Liver (tissue), 9 donors: ENCODE data around the gene CCDC15. TPM values are rescaled to one million over a fixed set of nuclear protein-coding genes. Genes with fewer than 3 reads are reported as not detected.
"Not testable (repeated sequence)": the region's sequence is repeated elsewhere in the genome, so short reads cannot be mapped to it uniquely, and the experiment has no call there.

Source experiments
- DNase-seq: peaks from one replicate; pipeline ENCODE4 v3.0.0-alpha.2; 2017; ENCODE audit warnings: low spot score
- H3K27ac ChIP-seq, 2 donors: one replicate each; pipeline ENCODE4 v1.7.0; 2013; ENCODE audit warnings: inconsistent platforms in 2 of 2, low read length in 2 of 2, control low read depth in 1 of 2, low read depth in 1 of 2, mild to moderate bottlenecking in 1 of 2
- H3K27me3 ChIP-seq, 4 donors: one replicate each; pipeline versions ENCODE4 v1.6.1 to v1.7.0; 2013; ENCODE audit warnings: low read length in 3 of 4, inconsistent platforms in 1 of 4, mild to moderate bottlenecking in 1 of 4, moderate library complexity in 1 of 4; ENCODE audit not compliant: control insufficient read depth in 4 of 4, insufficient read depth in 4 of 4
- H3K36me3 ChIP-seq, 4 donors: one replicate each; pipeline versions ENCODE4 v1.6.1 to v1.7.0; 2013; ENCODE audit warnings: low read length in 3 of 4, mild to moderate bottlenecking in 3 of 4, low read depth in 1 of 4, moderate library complexity in 1 of 4; ENCODE audit not compliant: control insufficient read depth in 4 of 4, insufficient read depth in 3 of 4
- H3K4me1 ChIP-seq, 4 donors: one replicate each; pipeline versions ENCODE4 v1.6.1 to v1.7.0; 2013; ENCODE audit warnings: low read length in 3 of 4, mild to moderate bottlenecking in 3 of 4, moderate library complexity in 1 of 4; ENCODE audit not compliant: control insufficient read depth in 4 of 4, insufficient read depth in 4 of 4
- H3K4me3 ChIP-seq, 3 donors: one replicate each; pipeline versions ENCODE4 v1.6.1 to v1.7.0; 2013; ENCODE audit warnings: low read length in 3 of 3, control low read depth in 1 of 3, low read depth in 1 of 3, mild to moderate bottlenecking in 1 of 3
- H3K9ac ChIP-seq, 2 donors: one replicate each; pipeline ENCODE4 v1.7.0; 2013; ENCODE audit warnings: low read length in 2 of 2, mild to moderate bottlenecking in 2 of 2, moderate library complexity in 2 of 2, control low read depth in 1 of 2, low read depth in 1 of 2
- H3K9me3 ChIP-seq, 4 donors: one replicate each; pipeline versions ENCODE4 v1.6.1 to v1.7.0; 2013; ENCODE audit warnings: low read length in 3 of 4; ENCODE audit not compliant: control insufficient read depth in 4 of 4
- ATF3 ChIP-seq: IDR thresholded peaks from 2 replicates; pipeline ENCODE4 v1.6.1; 2016; ENCODE audit warnings: antibody characterized with exemption
- CTCF ChIP-seq: fragments of 150-350 bp; IDR thresholded peaks from 2 replicates; pipeline ENCODE4 v1.5.1; 2017; ENCODE audit warnings: improper control_type of control experiment, low read depth, low read length; ENCODE audit not compliant: missing input control
- EGR1 ChIP-seq, 2 donors: IDR thresholded peaks; 2 replicates each; pipeline ENCODE4 v1.6.1; 2016 to 2018; ENCODE audit warnings: antibody characterized with exemption in 2 of 2, low read depth in 2 of 2
- FOXA1 ChIP-seq: IDR thresholded peaks from 2 replicates; pipeline ENCODE4 v1.6.1; 2016; ENCODE audit warnings: antibody characterized with exemption
- FOXA2 ChIP-seq: IDR thresholded peaks from 2 replicates; pipeline ENCODE4 v1.6.1; 2016; ENCODE audit warnings: antibody characterized with exemption
- GABPA ChIP-seq, 2 donors: IDR thresholded peaks in 1 of 2; conservative IDR thresholded peaks in 1 of 2; 2 replicates each; pipeline ENCODE4 v1.6.1; 2016; ENCODE audit warnings: antibody characterized with exemption in 2 of 2, mild to moderate bottlenecking in 1 of 2, moderate library complexity in 1 of 2
- HNF4G ChIP-seq: IDR thresholded peaks from 2 replicates; pipeline ENCODE4 v1.6.1; 2016; ENCODE audit warnings: antibody characterized with exemption
- JUND ChIP-seq, 2 donors: IDR thresholded peaks; 2 replicates each; pipeline ENCODE4 v1.6.1; 2016; ENCODE audit warnings: antibody characterized with exemption in 2 of 2
- MAX ChIP-seq: IDR thresholded peaks from 2 replicates; pipeline ENCODE4 v1.6.1; 2016; ENCODE audit warnings: antibody characterized with exemption
- NR2F2 ChIP-seq: IDR thresholded peaks from 2 replicates; pipeline ENCODE4 v1.6.1; 2016; ENCODE audit warnings: antibody characterized with exemption
- RXRA ChIP-seq, 2 donors: IDR thresholded peaks; 2 replicates each; pipeline ENCODE4 v1.6.1; 2017 to 2018; ENCODE audit warnings: antibody characterized with exemption in 2 of 2, mild to moderate bottlenecking in 1 of 2
- SP1 ChIP-seq: IDR thresholded peaks from 2 replicates; pipeline ENCODE4 v1.6.1; 2018; ENCODE audit warnings: antibody characterized with exemption, mild to moderate bottlenecking
- TAF1 ChIP-seq: conservative IDR thresholded peaks from 2 replicates; pipeline ENCODE4 v1.6.1; 2016; ENCODE audit warnings: antibody characterized with exemption, mild to moderate bottlenecking
- YY1 ChIP-seq: IDR thresholded peaks from 2 replicates; pipeline ENCODE4 v1.6.1; 2016; ENCODE audit warnings: antibody characterized with exemption, mild to moderate bottlenecking
- ZBTB33 ChIP-seq: IDR thresholded peaks from 2 replicates; pipeline ENCODE4 v1.6.1; 2016; ENCODE audit warnings: antibody characterized with exemption
- WGBS: extraction: QIAGEN DNeasy Blood & Tissue Kit; methylation state at CpG from one replicate; pipeline ENCODE4 v1.1.7; 2013; 5-methylcytosine and 5-hydroxymethylcytosine counted together
- polyA plus RNA-seq, 2 donors: library from polyadenylated mRNA; stranded (reverse) in 1 of 2; unstranded in 1 of 2; fragments of 200-250 nt in 1 of 2; fragments of >200 nt in 1 of 2; fragmentation: Nextera tagmentation in 1 of 2; extraction: Ambion mirVana in 1 of 2; gene quantifications; one replicate each; pipeline versions ENCODE4 v1.2.1 to v1.2.3, GENCODE V29; 2013 to 2015
- total RNA-seq, 2 donors: library from RNA; depleted of rRNA; stranded (reverse); fragments of >200 nt; gene quantifications; one replicate each; pipeline ENCODE4 v1.2.3, GENCODE V29; 2014
- donor health status: healthy.
- donor health status: healthy.
- donor health status: healthy.
- donor health status: healthy.
- donor health status: healthy.

Gene CCDC15
- total and polyA plus RNA-seq, 4 donors: 0.35 to 3.5 (median 0.88) TPM

GRCh38 chr11:125052047-125052446, 98.0 kb downstream of the CCDC15 start:
- no peak overlapping the region for H3K4me3 ChIP-seq
- no peaks in the 10 kb centered on the region for H3K36me3 ChIP-seq
- no peak overlapping the region for H3K27ac ChIP-seq
- DNase-seq: no peak
- no peaks in the 10 kb centered on the region for H3K9me3 ChIP-seq
- H3K27me3 ChIP-seq: no peaks in the 10 kb centered on the region
- TF ChIP-seq FOXA2 (no peak), GABPA (IDR thresholded peaks at IDR 0.05 in 1 of 2, conservative IDR thresholded peaks at IDR 0.05 in 1 of 2) (no peak), RXRA (IDR thresholded peaks at IDR 0.05) (no peak)
- no peaks in the 10 kb centered on the region for H3K4me1 ChIP-seq
- H3K9ac ChIP-seq: no peak overlapping the region

GRCh38 chr11:125053167-125053566, 99.2 kb downstream of the CCDC15 start:
- DNase-seq: no peak
- H3K4me1 ChIP-seq: no peaks in the 10 kb centered on the region
- 91% methylated on average over 1 of the region's 1 CpG for WGBS

GRCh38 chr11:125055107-125055715, 101.2 kb downstream of the CCDC15 start:
- H3K27me3 ChIP-seq: no peaks in the 10 kb centered on the region
- no peaks in the 10 kb centered on the region for H3K4me1 ChIP-seq
- TF ChIP-seq YY1 (no peak), RXRA (IDR thresholded peaks at IDR 0.05) (no peak), GABPA (IDR thresholded peaks at IDR 0.05 in 1 of 2, conservative IDR thresholded peaks at IDR 0.05 in 1 of 2) (no peak), ATF3 (no peak), MAX (no peak), HNF4G (no peak), ZBTB33 (no peak), FOXA1 (no peak), JUND (IDR thresholded peaks at IDR 0.05) (no peak), NR2F2 (no peak), TAF1 (no peak)
- H3K9ac ChIP-seq: no peak overlapping the region
- no peak overlapping the region for H3K27ac ChIP-seq
- WGBS: 82% methylated on average over 2 of the region's 2 CpGs
- DNase-seq: no peak
- H3K4me3 ChIP-seq: no peak overlapping the region
- H3K9me3 ChIP-seq: no peaks in the 10 kb centered on the region
- H3K36me3 ChIP-seq: no peaks in the 10 kb centered on the region

More at GRCh38 chr11:125053167-125053566, 99.2 kb downstream of the CCDC15 start:
- Histone ChIP-seq H3K4me3 (no peak overlapping the region), H3K27ac (no peak overlapping the region), H3K36me3 (no peaks in the 10 kb centered on the region), H3K9me3 (no peaks in the 10 kb centered on the region), H3K27me3 (no peaks in the 10 kb centered on the region), H3K9ac (no peak overlapping the region)
- no peak for TF ChIP-seq ATF3
- TF ChIP-seq CTCF: no peak
- TF ChIP-seq SP1: no peak
- no peak for TF ChIP-seq YY1
- TF ChIP-seq HNF4G: no peak
- no peak for TF ChIP-seq TAF1
- TF ChIP-seq GABPA (IDR thresholded peaks at IDR 0.05 in 1 of 2, conservative IDR thresholded peaks at IDR 0.05 in 1 of 2): no peak
- TF ChIP-seq EGR1 (IDR thresholded peaks at IDR 0.05; ENCODE audit: low read depth in 2 of 2): no peak

GRCh38 chr11:125056111-125056510, 102.1 kb downstream of the CCDC15 start:
- 96% methylated on average over 2 of the region's 2 CpGs for WGBS

More at GRCh38 chr11:125056111-125056510, 102.1 kb downstream of the CCDC15 start:
- DNase-seq, H3K4me3 ChIP-seq, H3K4me1 ChIP-seq, H3K27me3 ChIP-seq, H3K36me3 ChIP-seq, H3K9ac ChIP-seq, H3K9me3 ChIP-seq, H3K27ac ChIP-seq: not testable (repeated sequence)
